ENCODE results near the gene NAALADL1.
"Not testable (repeated sequence)": the region's sequence is repeated elsewhere in the genome, so short reads cannot be mapped to it uniquely, and the experiment has no call there.

Gene NAALADL1

DNA sequence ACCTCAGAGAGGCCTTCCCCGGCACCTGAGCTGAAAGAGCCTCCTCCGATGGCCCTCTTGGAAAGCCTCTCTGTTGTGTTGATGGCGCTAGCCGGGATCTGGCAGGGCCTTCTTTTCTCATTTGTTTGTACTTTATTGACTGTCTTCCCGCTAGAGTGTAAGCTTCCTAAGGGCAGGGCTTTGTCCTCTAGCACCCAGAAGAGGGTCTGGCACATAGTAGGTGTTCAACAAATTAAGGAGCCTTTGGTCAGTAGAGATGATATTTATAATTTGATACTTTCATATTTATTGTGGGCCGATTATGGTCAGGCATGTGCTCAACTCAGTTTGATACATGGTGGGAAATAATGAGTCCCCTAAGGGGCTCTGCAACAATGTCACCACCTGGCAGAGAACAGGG is 40.4 kb downstream of the NAALADL1 start:
- H3K27me3 Mint-ChIP-seq = no peaks in the 10 kb centered on the region
- H3K36me3 Mint-ChIP-seq = peaks cover 38% of the 10 kb centered on the region
- H3K9me3 Mint-ChIP-seq = no peaks in the 10 kb centered on the region
- ATAC-seq = no peak
- H3K4me1 Mint-ChIP-seq = peaks cover 34% of the 10 kb centered on the region
- H3K27ac Mint-ChIP-seq = no peak overlapping the region
- no peak overlapping the region for H3K4me3 Mint-ChIP-seq

DNA sequence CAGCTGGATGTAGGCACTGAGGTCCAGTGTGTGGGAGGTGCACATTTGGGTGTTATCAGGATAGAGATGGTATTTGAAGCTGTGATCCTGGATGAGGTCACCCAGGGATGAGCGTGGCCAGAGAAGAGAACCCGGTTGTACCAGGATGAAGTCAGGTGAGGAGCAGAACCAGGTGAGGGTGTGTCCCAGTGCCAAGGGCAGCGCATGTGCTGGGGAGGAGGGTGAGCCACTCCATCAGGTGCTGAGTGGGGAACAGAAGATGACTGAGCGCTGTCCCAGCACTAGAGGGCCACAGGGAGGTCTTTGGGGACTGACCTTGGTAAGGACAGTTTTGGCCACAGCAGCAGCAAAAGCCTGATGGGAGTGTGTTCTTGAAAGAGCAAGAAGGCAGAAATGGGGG is 41.6 kb downstream of the NAALADL1 start:
- H3K27ac Mint-ChIP-seq = peak overlapping the region; percentile 8
- no peak overlapping the region for H3K4me3 Mint-ChIP-seq
- peaks cover 29% of the 10 kb centered on the region for H3K36me3 Mint-ChIP-seq
- H3K9me3 Mint-ChIP-seq = no peaks in the 10 kb centered on the region
- no peak for ATAC-seq
- peaks cover 37% of the 10 kb centered on the region for H3K4me1 Mint-ChIP-seq
- H3K27me3 Mint-ChIP-seq = no peaks in the 10 kb centered on the region

DNA sequence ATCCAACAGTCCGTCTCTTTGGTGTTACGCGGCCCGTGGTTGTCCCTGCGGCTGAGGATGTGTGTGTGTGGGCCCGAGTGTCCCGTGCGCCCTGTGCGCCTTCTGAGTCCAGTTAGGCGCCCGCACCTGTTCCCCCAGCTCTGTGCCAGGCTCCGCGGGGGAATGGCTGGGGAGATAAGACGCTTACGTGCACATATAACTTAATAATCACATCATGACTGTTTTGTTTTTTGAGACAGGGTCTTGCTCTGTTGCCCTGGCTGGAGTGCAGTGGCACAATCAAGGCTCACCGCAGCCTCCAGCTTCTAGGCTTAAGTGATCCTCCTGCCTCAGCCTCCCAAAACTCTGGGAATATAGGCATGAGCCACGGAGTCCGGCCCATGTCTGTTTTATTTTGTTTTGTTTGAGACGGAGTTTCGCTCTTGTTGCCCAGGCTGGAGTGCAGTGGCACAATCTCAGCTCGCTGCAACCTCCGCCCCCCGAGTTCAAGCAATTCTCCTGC is 43.6 kb downstream of the NAALADL1 start:
- Mint-ChIP-seq H3K27me3 (no peaks in the 10 kb centered on the region), H3K4me1 (peaks cover 37% of the 10 kb centered on the region), H3K36me3 (peaks cover 27% of the 10 kb centered on the region), H3K9me3 (no peaks in the 10 kb centered on the region), H3K27ac (peak overlapping the region; percentile 97), H3K4me3 (peak overlapping the region; percentile 82)
- ATAC-seq = no peak

- no peaks in the 10 kb centered on the region for H3K27me3 Mint-ChIP-seq
- peaks cover 20% of the 10 kb centered on the region for H3K36me3 Mint-ChIP-seq
- H3K4me1 Mint-ChIP-seq = peaks cover 37% of the 10 kb centered on the region
- H3K9me3 Mint-ChIP-seq = no peaks in the 10 kb centered on the region
- ATAC-seq = peak; percentile 90
- H3K4me3 Mint-ChIP-seq = peak within 1 kb of the TSS; percentile 85
- H3K27ac Mint-ChIP-seq = peak within 1 kb of the TSS; percentile 97
Observed at GRCh38 chr11:65013888-65014725, 44.2 kb downstream of the NAALADL1 start, which contains the start of gene ARL2. TSS of gene ARL2 (plus strand) at chr11:65014160. CDS start at chr11:65014208, 48 bp downstream.

- Mint-ChIP-seq H3K27me3 (no peaks in the 10 kb centered on the region), H3K4me3 (peak overlapping the region; percentile 85), H3K36me3 (peaks cover 16% of the 10 kb centered on the region), H3K27ac (peak overlapping the region; percentile 97), H3K9me3 (no peaks in the 10 kb centered on the region), H3K4me1 (peaks cover 37% of the 10 kb centered on the region)
- ATAC-seq = peak; percentile 92
Observed at GRCh38 chr11:65013130-65013887, 45.0 kb downstream of the NAALADL1 start.

DNA sequence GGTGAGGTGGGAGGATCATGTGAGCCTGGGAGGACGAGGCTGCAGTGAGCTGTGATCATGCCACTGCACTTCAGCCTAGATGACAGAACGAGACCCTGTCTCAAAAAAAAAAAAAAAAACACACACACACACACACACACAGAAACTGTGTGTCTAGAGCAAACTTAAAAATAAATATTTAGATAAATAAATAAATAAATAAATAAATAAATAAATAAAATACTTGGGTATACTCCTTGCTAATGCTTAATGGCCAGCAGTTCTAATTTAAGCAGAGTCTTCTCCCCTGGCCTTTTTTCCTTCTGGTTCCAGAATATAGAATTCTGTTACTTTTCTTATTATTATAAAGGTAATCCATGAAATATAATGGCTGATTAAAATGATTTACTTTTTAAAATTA is 49.5 kb downstream of the NAALADL1 start:
- Mint-ChIP-seq H3K27me3 (no peaks in the 10 kb centered on the region), H3K36me3 (no peaks in the 10 kb centered on the region), H3K9me3 (no peaks in the 10 kb centered on the region), H3K27ac (no peak overlapping the region), H3K4me3 (no peak overlapping the region), H3K4me1 (peaks cover 11% of the 10 kb centered on the region)
- ATAC-seq = no peak

DNA sequence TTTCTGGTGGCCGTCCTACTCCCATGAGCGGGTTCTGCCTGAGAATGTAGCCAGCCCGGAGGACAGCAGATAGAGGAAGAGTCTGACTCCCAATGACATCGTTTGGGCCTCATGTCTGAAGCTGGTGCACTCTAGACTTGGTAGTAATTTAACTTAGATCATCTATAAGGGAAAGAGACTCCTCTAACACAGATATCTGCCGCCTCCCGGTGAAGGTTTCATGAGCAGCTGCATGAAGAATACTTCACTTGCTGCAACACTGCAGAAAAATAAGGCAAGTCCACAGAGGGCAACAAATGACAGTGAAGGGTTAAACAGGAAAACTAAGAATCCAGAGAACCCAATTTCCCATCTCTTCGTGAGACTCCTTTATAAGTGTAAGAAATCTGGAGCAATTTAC is 50.3 kb downstream of the NAALADL1 start:
- no peaks in the 10 kb centered on the region for H3K27me3 Mint-ChIP-seq
- ATAC-seq = no peak
- no peak overlapping the region for H3K27ac Mint-ChIP-seq
- no peak overlapping the region for H3K4me3 Mint-ChIP-seq
- H3K36me3 Mint-ChIP-seq = no peaks in the 10 kb centered on the region
- H3K4me1 Mint-ChIP-seq = peaks cover 4% of the 10 kb centered on the region
- no peaks in the 10 kb centered on the region for H3K9me3 Mint-ChIP-seq

- H3K27ac Mint-ChIP-seq, H3K4me1 Mint-ChIP-seq, H3K4me3 Mint-ChIP-seq, H3K9me3 Mint-ChIP-seq, ATAC-seq, H3K27me3 Mint-ChIP-seq, H3K36me3 Mint-ChIP-seq: not testable (repeated sequence)
Observed at GRCh38 chr11:65003968-65004367, 54.4 kb downstream of the NAALADL1 start.

DNA sequence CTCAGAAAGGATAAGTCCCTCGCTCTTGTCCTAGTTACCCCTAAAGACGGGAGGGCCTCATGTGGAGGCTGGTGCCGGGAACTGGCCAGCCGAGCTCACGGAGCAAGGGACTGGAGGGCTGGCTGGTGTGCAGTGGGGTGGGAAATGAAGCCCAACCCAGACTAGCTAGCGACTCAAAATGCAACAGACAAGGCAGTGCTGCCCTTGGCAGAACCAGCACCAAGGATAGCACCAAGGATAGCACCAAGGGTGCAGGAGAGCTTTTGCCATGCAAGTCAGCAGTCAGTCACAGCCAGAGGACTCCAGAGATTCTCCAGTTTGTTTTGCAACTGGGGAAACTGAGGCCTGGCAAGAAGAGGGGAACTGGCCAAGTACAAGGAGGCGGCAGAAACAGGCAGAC is 55.1 kb downstream of the NAALADL1 start:
- Mint-ChIP-seq H3K27me3 (no peaks in the 10 kb centered on the region), H3K4me1 (peaks cover 8% of the 10 kb centered on the region), H3K4me3 (no peak overlapping the region), H3K9me3 (no peaks in the 10 kb centered on the region), H3K36me3 (no peaks in the 10 kb centered on the region), H3K27ac (no peak overlapping the region)
- ATAC-seq = no peak

DNA sequence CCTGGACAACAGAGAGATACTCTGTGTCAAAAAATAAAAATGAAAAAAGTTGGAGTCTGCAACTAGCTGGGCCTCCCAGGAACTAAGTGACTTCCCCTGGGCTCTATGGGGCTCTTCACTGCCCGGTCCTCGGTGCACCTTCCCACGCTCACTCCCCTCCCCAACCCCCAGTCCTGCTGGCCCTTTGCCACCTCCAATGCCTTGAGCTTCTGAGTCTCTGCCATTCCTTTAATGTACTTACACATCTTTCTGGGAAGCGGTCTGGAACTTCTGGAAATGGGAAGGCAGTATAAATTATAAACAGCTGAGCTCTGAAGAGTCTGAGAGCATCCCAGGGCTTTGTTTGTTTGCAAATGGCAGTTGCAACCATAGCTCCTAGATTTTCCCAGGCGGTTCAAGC is 55.6 kb downstream of the NAALADL1 start:
- Mint-ChIP-seq H3K27me3 (no peaks in the 10 kb centered on the region), H3K27ac (no peak overlapping the region), H3K4me3 (no peak overlapping the region), H3K4me1 (peaks cover 11% of the 10 kb centered on the region), H3K9me3 (no peaks in the 10 kb centered on the region), H3K36me3 (no peaks in the 10 kb centered on the region)
- ATAC-seq = no peak

DNA sequence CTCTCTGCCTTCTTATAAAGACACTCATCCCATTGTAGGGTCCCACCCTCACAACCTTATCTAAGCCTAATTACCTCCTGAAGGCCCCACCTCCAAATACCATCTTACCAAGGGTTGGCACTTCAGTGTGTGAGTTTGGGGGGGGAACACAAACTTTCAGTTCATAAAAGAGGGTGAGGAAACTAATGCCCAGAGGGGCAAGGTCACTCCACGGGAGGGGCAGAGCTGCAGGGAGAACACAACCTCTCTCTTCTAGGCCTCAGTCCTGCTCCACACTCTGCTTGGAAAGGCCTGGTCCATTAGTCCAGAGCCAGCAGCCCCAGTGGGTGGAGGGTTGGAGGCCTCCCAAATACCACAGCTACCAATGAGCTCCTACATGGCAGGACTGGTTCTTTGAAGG is 58.9 kb downstream of the NAALADL1 start:
- Mint-ChIP-seq H3K27ac (no peak overlapping the region), H3K9me3 (no peaks in the 10 kb centered on the region), H3K27me3 (no peaks in the 10 kb centered on the region), H3K4me3 (no peak overlapping the region), H3K4me1 (peaks cover 25% of the 10 kb centered on the region), H3K36me3 (no peaks in the 10 kb centered on the region)
- no peak for ATAC-seq

- Mint-ChIP-seq H3K36me3 (no peaks in the 10 kb centered on the region), H3K27me3 (no peaks in the 10 kb centered on the region), H3K27ac (peak overlapping the region; percentile 45), H3K9me3 (no peaks in the 10 kb centered on the region), H3K4me1 (peaks cover 25% of the 10 kb centered on the region), H3K4me3 (no peak overlapping the region)
- no peak for ATAC-seq
Observed at GRCh38 chr11:64998690-64999431, 59.5 kb downstream of the NAALADL1 start.

- ATAC-seq = no peak
- no peaks in the 10 kb centered on the region for H3K36me3 Mint-ChIP-seq
- no peaks in the 10 kb centered on the region for H3K27me3 Mint-ChIP-seq
- H3K27ac Mint-ChIP-seq = peak overlapping the region; percentile 45
- H3K9me3 Mint-ChIP-seq = no peaks in the 10 kb centered on the region
- no peak overlapping the region for H3K4me3 Mint-ChIP-seq
- peaks cover 25% of the 10 kb centered on the region for H3K4me1 Mint-ChIP-seq
Observed at GRCh38 chr11:64998141-64998540, 60.2 kb downstream of the NAALADL1 start.

- H3K4me3 Mint-ChIP-seq = peak within 1 kb of the TSS; percentile 74
- H3K4me1 Mint-ChIP-seq = peaks cover 28% of the 10 kb centered on the region
- H3K9me3 Mint-ChIP-seq = no peaks in the 10 kb centered on the region
- H3K27me3 Mint-ChIP-seq = no peaks in the 10 kb centered on the region
- peak within 1 kb of the TSS; percentile 48 for H3K27ac Mint-ChIP-seq
- ATAC-seq = peak; percentile 79
- H3K36me3 Mint-ChIP-seq = no peaks in the 10 kb centered on the region
Observed at GRCh38 chr11:64996710-64997380, 61.5 kb downstream of the NAALADL1 start, which contains the start of gene BATF2. TSS of gene BATF2 (minus strand) at chr11:64996971. CDS start at chr11:64996914, 57 bp downstream.
